Ovary (tissue), 3 donors: ENCODE data around the gene CYB5A.

ENCODE experiments used
- CTCF ChIP-seq, 3 donors: fragments of 450-650 bp in 2 of 3; fragments of 200-600 bp in 1 of 3; IDR thresholded peaks; one replicate each; pipeline versions ENCODE4 v1.5.1 to v1.8.0; 2016 to 2022; ENCODE audit warnings: antibody characterized with exemption in 3 of 3, mild to moderate bottlenecking in 1 of 3
- EP300 ChIP-seq: sonication (generic); formaldehyde crosslinking; IDR thresholded peaks from one replicate; pipeline ENCODE4 v1.6.1; 2017; ENCODE audit warnings: antibody characterized with exemption
- POLR2A ChIP-seq: fragments of 450-650 bp; IDR thresholded peaks from one replicate; pipeline ENCODE4 v1.6.1; 2017; ENCODE audit warnings: antibody characterized with exemption, mild to moderate bottlenecking, moderate library complexity
- donor health status: DM: no; HTN: no; CAD: no.

GRCh38 chr18:74229005-74229404, 62.8 kb downstream of the CYB5A start:
- TF ChIP-seq CTCF (IDR thresholded peaks at IDR 0.05) (no peak), POLR2A (no peak), EP300 (no peak)
